Cardiac fibroblast (primary cell): ENCODE data around the gene CENPQ.
A peak's percentile ranks its signal among the peaks of the same experiment; 100 is the strongest.

Experiments used
- DNase-seq, 2 donors: peaks; one replicate each; pipeline versions ENCODE4 v3.0.0 to v3.0.0-alpha.2; 2010; ENCODE audit warnings: low read depth in 2 of 2
- H3K4me3 ChIP-seq, 2 donors: replicated peaks in 1 of 2; 1 replicate in 1 of 2; 2 replicates in 1 of 2; pipeline ENCODE4 v1.5.1; 2011; ENCODE audit warnings: low read depth in 2 of 2, low read length in 2 of 2, mild to moderate bottlenecking in 2 of 2, moderate library complexity in 1 of 2
- TF ChIP-seq, protein P1 (sequence below): IDR thresholded peaks from one replicate; pipeline ENCODE4 v1.5.1; 2011; ENCODE audit warnings: low read depth, mild to moderate bottlenecking, low read length, inconsistent platforms

The CENPQ gene

DNA sequence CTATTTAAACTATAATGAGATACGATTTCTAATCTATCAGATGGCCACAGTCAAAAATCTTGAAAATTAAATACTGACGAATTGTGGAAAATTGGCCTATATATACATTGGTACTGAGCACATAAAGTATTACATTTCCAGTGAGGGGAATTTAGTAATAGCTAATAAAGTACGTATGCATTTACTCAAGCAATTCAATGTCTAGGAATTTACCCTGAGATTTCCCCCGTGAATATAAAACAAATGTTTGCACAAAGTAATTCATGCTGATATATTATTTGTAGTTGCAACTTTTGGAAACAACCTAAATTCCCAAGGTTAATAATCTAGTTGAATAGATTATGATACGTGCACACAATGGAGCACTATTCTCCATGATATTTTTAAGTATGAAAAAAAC, 72.6 kb downstream of the CENPQ start:
- DNase-seq = no peak
- H3K4me3 ChIP-seq = no peak overlapping the region
- TF ChIP-seq, protein P1, sequence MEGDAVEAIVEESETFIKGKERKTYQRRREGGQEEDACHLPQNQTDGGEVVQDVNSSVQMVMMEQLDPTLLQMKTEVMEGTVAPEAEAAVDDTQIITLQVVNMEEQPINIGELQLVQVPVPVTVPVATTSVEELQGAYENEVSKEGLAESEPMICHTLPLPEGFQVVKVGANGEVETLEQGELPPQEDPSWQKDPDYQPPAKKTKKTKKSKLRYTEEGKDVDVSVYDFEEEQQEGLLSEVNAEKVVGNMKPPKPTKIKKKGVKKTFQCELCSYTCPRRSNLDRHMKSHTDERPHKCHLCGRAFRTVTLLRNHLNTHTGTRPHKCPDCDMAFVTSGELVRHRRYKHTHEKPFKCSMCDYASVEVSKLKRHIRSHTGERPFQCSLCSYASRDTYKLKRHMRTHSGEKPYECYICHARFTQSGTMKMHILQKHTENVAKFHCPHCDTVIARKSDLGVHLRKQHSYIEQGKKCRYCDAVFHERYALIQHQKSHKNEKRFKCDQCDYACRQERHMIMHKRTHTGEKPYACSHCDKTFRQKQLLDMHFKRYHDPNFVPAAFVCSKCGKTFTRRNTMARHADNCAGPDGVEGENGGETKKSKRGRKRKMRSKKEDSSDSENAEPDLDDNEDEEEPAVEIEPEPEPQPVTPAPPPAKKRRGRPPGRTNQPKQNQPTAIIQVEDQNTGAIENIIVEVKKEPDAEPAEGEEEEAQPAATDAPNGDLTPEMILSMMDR = no peak

DNA sequence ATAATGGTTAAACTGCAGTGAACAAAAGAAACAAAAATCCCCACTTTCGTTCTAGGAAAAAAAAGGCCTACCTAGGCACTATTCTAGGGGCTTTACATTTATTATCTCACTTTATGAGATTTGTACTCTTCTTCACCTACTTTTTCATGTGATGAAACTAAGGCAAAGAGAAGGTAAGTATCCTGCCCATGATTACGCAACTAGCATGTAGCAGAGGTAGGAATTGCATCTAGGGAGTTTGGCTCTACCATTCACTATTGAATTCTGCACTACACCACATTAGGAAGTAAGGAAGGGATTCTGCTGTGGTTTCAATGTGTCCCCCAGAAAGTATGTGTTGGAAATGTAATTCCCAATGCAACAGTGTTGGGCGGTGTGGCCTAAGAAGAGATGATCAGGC, 75.9 kb downstream of the CENPQ start:
- DNase-seq = no peak
- TF ChIP-seq, protein P1 = no peak
- H3K4me3 ChIP-seq = no peak overlapping the region

DNA sequence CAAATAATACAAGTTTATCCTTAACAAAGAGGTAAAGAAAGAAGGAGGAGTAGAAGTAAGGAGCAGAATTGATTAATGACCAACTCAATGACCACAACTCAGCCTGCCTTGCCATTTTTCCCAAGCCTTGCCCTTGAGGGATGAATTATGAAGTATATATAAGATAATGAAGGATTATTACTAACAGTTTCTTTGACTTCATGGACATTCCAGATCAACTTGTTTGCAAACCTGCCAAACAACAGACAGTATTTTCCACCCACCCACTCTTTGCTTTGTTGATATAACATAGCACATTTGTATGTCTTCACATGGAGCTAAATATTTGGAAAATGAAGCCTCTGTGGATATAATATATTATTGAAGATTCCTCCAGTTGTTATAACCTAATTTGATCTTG, 77.4 kb downstream of the CENPQ start:
- DNase-seq = no peak
- TF ChIP-seq, protein P1 = no peak
- H3K4me3 ChIP-seq = no peak overlapping the region

DNA sequence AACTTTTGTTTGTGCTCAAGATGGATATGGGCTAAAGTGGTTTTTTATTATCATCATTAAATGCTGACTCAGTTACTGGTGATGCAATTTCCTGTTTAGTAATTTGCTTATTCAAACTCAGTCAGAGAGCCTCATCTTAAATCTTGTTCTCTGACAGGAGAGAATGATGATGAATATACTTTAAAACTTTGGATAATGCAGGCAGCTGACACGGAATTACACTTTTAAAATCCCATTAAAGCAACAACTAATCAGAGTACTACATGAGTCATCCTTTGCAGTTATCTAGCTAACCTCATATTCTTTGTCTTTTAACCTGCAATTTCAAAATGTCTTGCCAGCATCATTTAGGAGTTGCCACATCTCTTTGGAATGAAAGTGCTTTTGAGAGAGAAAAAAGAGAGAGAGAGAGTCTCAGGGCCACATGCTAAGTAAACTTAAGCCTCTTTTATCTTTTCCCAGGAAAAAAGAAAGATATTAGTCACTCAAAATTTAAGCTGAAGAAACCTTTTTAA, 78.1 kb downstream of the CENPQ start:
- H3K4me3 ChIP-seq = no peak overlapping the region
- TF ChIP-seq, protein P1 = no peak
- DNase-seq = peak; percentile 86 to 89

DNA sequence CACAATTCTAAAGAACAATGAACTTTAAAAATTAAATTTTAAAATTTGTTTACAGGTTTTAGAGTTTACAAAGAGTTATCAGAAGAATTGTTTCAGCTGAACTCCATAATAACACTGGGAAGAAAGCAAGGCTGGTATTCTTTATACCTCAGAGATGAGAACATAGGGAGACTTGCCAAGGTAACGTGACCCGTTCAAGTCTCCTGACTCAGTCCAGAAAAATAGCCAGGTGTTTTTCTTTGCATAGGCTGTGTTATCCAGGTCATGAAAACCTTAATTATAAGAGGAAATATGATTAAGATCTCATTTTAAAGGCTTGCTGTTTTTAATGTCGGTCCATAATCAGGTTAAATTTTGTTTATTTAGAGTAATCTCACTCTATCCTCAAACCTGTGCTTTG, 78.8 kb downstream of the CENPQ start:
- TF ChIP-seq, protein P1 = no peak
- peak in 1 of 2 donors; percentile 48 for DNase-seq
- no peak overlapping the region for H3K4me3 ChIP-seq
